ENCODE data around the gene EDDM13. TPM values are rescaled to one million over a fixed set of nuclear protein-coding genes. Genes with fewer than 3 reads are reported as not detected.
"Not testable (repeated sequence)": the region's sequence is repeated elsewhere in the genome, so short reads cannot be mapped to it uniquely, and the experiment has no call there.

EDDM13 gene
- not detected for polyA plus RNA-seq (2013, experiment 1 of 2)
- polyA plus RNA-seq (2013, experiment 2 of 2): not detected

GRCh38 chr19:56272161-56272798 is at the start of gene EDDM13:
TSS of gene EDDM13 (plus strand) at chr19:56272748. CDS start at chr19:56272835, 87 bp downstream.
- no peaks in the 10 kb centered on the region for H3K27me3 ChIP-seq (ENCODE audit: insufficient read depth, low read length)
- no peaks in the 10 kb centered on the region for H3K4me1 ChIP-seq (ENCODE audit: insufficient read depth, low read length)
- no peaks in the 10 kb centered on the region for H3K36me3 ChIP-seq (ENCODE audit: insufficient read depth, low read length)
- H3K27ac ChIP-seq (ENCODE audit: low read depth, low read length): no peak within 1 kb of the TSS
- peaks cover 2% of the 10 kb centered on the region; the same call in 1 of the 2 replicates for H3K9me3 ChIP-seq (ENCODE audit: insufficient read depth, low read depth, low read length)
- 95% methylated on average over 6 of the region's 6 CpGs for WGBS
- no peak within 1 kb of the TSS for H3K9ac ChIP-seq (ENCODE audit: low read depth, low read length)
- no peak within 1 kb of the TSS for H3K4me3 ChIP-seq (ENCODE audit: low read length)

- Histone ChIP-seq H3K27ac (ENCODE audit: low read depth, low read length) (no peak overlapping the region), H3K9ac (ENCODE audit: low read depth, low read length) (no peak overlapping the region), H3K4me3 (ENCODE audit: low read length) (no peak overlapping the region), H3K36me3 (ENCODE audit: insufficient read depth, low read length) (no peaks in the 10 kb centered on the region), H3K27me3 (ENCODE audit: insufficient read depth, low read length) (no peaks in the 10 kb centered on the region), H3K9me3 (ENCODE audit: insufficient read depth, low read depth, low read length) (no peaks in the 10 kb centered on the region), H3K4me1 (ENCODE audit: insufficient read depth, low read length) (no peaks in the 10 kb centered on the region)
- 80% methylated on average over 6 of the region's 6 CpGs for WGBS
Measured at GRCh38 chr19:56222901-56223300, 49.6 kb upstream of the EDDM13 start.

GRCh38 chr19:56223481-56223880 is 49.1 kb upstream of the EDDM13 start:
- no peaks in the 10 kb centered on the region for H3K27me3 ChIP-seq (ENCODE audit: insufficient read depth, low read length)
- no peaks in the 10 kb centered on the region for H3K4me1 ChIP-seq (ENCODE audit: insufficient read depth, low read length)
- no peak overlapping the region for H3K9ac ChIP-seq (ENCODE audit: low read depth, low read length)
- 90% methylated on average over 9 of the region's 9 CpGs for WGBS
- H3K4me3 ChIP-seq (ENCODE audit: low read length): no peak overlapping the region
- H3K9me3 ChIP-seq (ENCODE audit: insufficient read depth, low read depth, low read length): no peaks in the 10 kb centered on the region
- H3K27ac ChIP-seq (ENCODE audit: low read depth, low read length): no peak overlapping the region
- no peaks in the 10 kb centered on the region for H3K36me3 ChIP-seq (ENCODE audit: insufficient read depth, low read length)

- no peaks in the 10 kb centered on the region for H3K27me3 ChIP-seq (ENCODE audit: insufficient read depth, low read length)
- H3K36me3 ChIP-seq (ENCODE audit: insufficient read depth, low read length): no peaks in the 10 kb centered on the region
- H3K4me1 ChIP-seq (ENCODE audit: insufficient read depth, low read length): no peaks in the 10 kb centered on the region
- no peak overlapping the region for H3K4me3 ChIP-seq (ENCODE audit: low read length)
- no peak overlapping the region for H3K27ac ChIP-seq (ENCODE audit: low read depth, low read length)
- H3K9me3 ChIP-seq (ENCODE audit: insufficient read depth, low read depth, low read length): no peaks in the 10 kb centered on the region
- 89% methylated on average over 7 of the region's 7 CpGs for WGBS
- H3K9ac ChIP-seq (ENCODE audit: low read depth, low read length): no peak overlapping the region
Measured at GRCh38 chr19:56245121-56245740, 27.3 kb upstream of the EDDM13 start.

- H3K9me3 ChIP-seq (ENCODE audit: insufficient read depth, low read depth, low read length); H3K9ac ChIP-seq (ENCODE audit: low read depth, low read length); H3K36me3 ChIP-seq (ENCODE audit: insufficient read depth, low read length); H3K27ac ChIP-seq (ENCODE audit: low read depth, low read length); H3K4me1 ChIP-seq (ENCODE audit: insufficient read depth, low read length); H3K27me3 ChIP-seq (ENCODE audit: insufficient read depth, low read length); H3K4me3 ChIP-seq (ENCODE audit: low read length): not testable (repeated sequence)
- WGBS: 80% methylated on average over 4 of the region's 4 CpGs
Measured at GRCh38 chr19:56245764-56246163, 26.8 kb upstream of the EDDM13 start.

- not testable (repeated sequence) for H3K27me3 ChIP-seq (ENCODE audit: insufficient read depth, low read length); H3K4me1 ChIP-seq (ENCODE audit: insufficient read depth, low read length); H3K4me3 ChIP-seq (ENCODE audit: low read length); H3K27ac ChIP-seq (ENCODE audit: low read depth, low read length); H3K9me3 ChIP-seq (ENCODE audit: insufficient read depth, low read depth, low read length); H3K9ac ChIP-seq (ENCODE audit: low read depth, low read length); H3K36me3 ChIP-seq (ENCODE audit: insufficient read depth, low read length)
- 91% methylated on average over 8 of the region's 8 CpGs for WGBS
Measured at GRCh38 chr19:56248736-56249338, 23.7 kb upstream of the EDDM13 start.

GRCh38 chr19:56252699-56253422 is 19.7 kb upstream of the EDDM13 start:
- no peak overlapping the region for H3K27ac ChIP-seq (ENCODE audit: low read depth, low read length)
- H3K4me3 ChIP-seq (ENCODE audit: low read length): no peak overlapping the region
- no peaks in the 10 kb centered on the region for H3K4me1 ChIP-seq (ENCODE audit: insufficient read depth, low read length)
- no peak overlapping the region for H3K9ac ChIP-seq (ENCODE audit: low read depth, low read length)
- no peaks in the 10 kb centered on the region for H3K27me3 ChIP-seq (ENCODE audit: insufficient read depth, low read length)
- no peaks in the 10 kb centered on the region for H3K36me3 ChIP-seq (ENCODE audit: insufficient read depth, low read length)
- 28% methylated on average over 10 of the region's 10 CpGs for WGBS
- peaks cover 7% of the 10 kb centered on the region for H3K9me3 ChIP-seq (ENCODE audit: insufficient read depth, low read depth, low read length)

GRCh38 chr19:56253737-56254136 is 18.8 kb upstream of the EDDM13 start:
- WGBS: 97% methylated on average over 5 of the region's 5 CpGs
- Histone ChIP-seq H3K9me3 (ENCODE audit: insufficient read depth, low read depth, low read length) (peaks cover 7% of the 10 kb centered on the region), H3K4me1 (ENCODE audit: insufficient read depth, low read length) (no peaks in the 10 kb centered on the region), H3K4me3 (ENCODE audit: low read length) (no peak overlapping the region), H3K36me3 (ENCODE audit: insufficient read depth, low read length) (no peaks in the 10 kb centered on the region), H3K27me3 (ENCODE audit: insufficient read depth, low read length) (no peaks in the 10 kb centered on the region), H3K9ac (ENCODE audit: low read depth, low read length) (no peak overlapping the region), H3K27ac (ENCODE audit: low read depth, low read length) (no peak overlapping the region)

DNA sequence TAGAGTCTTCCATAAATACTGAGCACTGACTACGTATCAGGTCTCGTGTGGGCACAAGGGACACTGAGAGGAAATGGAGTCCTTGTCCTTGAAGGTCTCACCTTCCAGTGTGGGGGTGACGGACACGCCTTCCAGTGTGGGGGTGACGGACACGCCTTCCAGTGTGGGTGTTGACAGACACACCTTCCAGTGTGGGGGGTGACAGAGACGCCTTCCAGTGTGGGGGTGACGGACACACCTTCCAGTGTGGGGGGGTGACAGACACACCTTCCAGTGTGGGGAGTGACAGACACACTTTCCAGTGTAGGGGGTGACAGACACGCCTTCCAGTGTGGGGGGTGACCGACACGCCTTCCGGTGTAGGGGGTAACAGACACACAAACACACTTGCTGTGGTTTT is 14.3 kb upstream of the EDDM13 start:
- H3K9me3 ChIP-seq (ENCODE audit: insufficient read depth, low read depth, low read length): no peaks in the 10 kb centered on the region
- 93% methylated on average over 8 of the region's 12 CpGs for WGBS

GRCh38 chr19:56261145-56261544 is 11.4 kb upstream of the EDDM13 start:
- H3K9me3 ChIP-seq (ENCODE audit: insufficient read depth, low read depth, low read length): no peaks in the 10 kb centered on the region
- H3K27ac ChIP-seq (ENCODE audit: low read depth, low read length): no peak overlapping the region
- no peak overlapping the region for H3K9ac ChIP-seq (ENCODE audit: low read depth, low read length)
- no peaks in the 10 kb centered on the region for H3K27me3 ChIP-seq (ENCODE audit: insufficient read depth, low read length)
- H3K36me3 ChIP-seq (ENCODE audit: insufficient read depth, low read length): no peaks in the 10 kb centered on the region
- no peak overlapping the region for H3K4me3 ChIP-seq (ENCODE audit: low read length)
- H3K4me1 ChIP-seq (ENCODE audit: insufficient read depth, low read length): no peaks in the 10 kb centered on the region

More for the DNA sequence above, 14.3 kb upstream of the EDDM13 start:
- Histone ChIP-seq H3K4me3 (ENCODE audit: low read length) (no peak overlapping the region), H3K27me3 (ENCODE audit: insufficient read depth, low read length) (no peaks in the 10 kb centered on the region), H3K9ac (ENCODE audit: low read depth, low read length) (no peak overlapping the region), H3K4me1 (ENCODE audit: insufficient read depth, low read length) (no peaks in the 10 kb centered on the region), H3K27ac (ENCODE audit: low read depth, low read length) (no peak overlapping the region), H3K36me3 (ENCODE audit: insufficient read depth, low read length) (no peaks in the 10 kb centered on the region)

- WGBS: 89% methylated on average over 4 of the region's 6 CpGs
- H3K9ac ChIP-seq (ENCODE audit: low read depth, low read length); H3K4me1 ChIP-seq (ENCODE audit: insufficient read depth, low read length); H3K9me3 ChIP-seq (ENCODE audit: insufficient read depth, low read depth, low read length); H3K27ac ChIP-seq (ENCODE audit: low read depth, low read length); H3K27me3 ChIP-seq (ENCODE audit: insufficient read depth, low read length); H3K4me3 ChIP-seq (ENCODE audit: low read length); H3K36me3 ChIP-seq (ENCODE audit: insufficient read depth, low read length): not testable (repeated sequence)
Measured at GRCh38 chr19:56261932-56262331, 10.6 kb upstream of the EDDM13 start.

Data from HUES64 (cell line).